CD1c-positive myeloid dendritic cell (primary cell): ENCODE data around the gene EPHA7.

Experiments used
- DNase-seq: peaks from one replicate; pipeline ENCODE4 v3.0.0-alpha.2; 2016; ENCODE audit errors: extremely low spot score

The EPHA7 gene

DNA sequence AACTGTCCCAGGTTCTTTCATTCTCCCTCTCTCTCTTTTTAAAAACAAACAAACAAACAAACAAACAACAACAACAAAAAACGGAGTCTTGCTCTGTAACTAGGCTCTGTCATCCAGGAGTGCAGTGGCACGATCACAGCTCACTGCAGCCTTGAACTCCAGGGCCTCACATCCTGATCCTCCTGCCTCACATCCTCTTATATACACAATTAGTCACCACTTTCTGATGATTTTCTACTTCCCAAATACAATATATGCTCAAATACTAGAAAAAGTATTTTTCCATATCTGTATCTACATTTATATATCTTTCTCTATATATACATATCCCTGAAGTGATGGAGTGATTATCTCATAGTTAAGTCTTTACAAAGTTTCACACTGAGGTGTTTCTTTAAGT lies 170.7 kb downstream of the EPHA7 start:
- no peak for DNase-seq

DNA sequence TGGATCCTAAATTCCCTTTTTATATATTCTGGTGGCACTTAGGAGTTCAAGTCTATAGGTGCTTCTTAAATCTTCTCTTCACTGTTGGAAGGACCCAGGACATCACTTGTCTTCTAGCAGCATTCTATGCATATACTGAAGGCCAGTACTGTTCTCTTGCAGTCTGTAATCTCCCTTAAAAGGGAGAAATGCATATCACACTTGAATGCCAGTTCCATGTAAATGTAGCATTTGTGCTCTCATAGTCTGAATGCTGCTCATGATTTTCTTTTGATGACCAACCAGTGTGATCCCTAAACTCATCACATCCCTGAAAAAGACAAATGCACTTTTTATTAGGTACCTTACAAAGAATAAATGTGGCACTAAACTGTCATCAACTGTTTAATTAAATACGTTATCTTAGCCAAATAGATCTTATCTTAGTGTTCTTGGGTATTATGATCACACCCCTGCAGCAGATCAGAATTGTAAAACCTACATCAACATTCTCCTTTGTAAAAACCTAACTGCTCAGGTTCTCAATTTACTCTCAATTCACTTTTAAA lies 176.1 kb downstream of the EPHA7 start:
- no peak for DNase-seq

DNA sequence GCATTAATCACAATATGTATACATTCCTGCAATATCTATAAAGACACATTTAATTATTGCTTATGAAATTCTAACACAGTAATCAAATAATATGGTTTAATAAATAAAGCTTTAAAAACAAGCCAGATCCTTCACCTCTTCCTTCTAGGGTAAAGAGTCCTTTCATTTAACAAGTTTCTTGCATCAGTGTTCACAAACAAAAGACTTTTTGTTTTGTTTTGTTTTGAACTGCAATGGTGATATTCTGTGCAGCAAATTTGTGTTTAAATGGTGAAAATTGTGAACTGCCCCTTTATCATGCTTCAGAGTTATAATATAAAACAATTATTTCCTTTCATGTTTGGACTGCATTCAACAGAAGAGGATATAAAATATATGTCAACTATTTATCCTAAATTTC lies 177.3 kb downstream of the EPHA7 start:
- DNase-seq = no peak

DNA sequence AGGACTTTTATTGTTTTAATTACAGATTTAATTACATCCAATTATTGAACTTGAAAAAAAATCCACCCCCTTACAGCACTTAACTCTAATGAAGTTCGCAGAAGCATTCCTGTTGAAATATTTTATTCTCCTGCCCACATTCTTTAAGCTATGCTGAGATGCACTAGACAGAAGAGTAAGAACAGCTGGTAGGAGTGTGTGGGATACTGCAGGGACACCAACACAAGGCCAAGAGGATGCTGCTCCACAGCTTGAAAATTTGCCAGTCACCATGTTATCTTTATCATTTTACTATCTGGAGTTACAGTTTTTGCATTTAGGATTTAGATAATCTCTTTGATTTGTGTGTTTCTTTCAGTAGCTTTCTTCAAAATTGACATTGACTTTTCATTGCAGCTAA lies 180.7 kb downstream of the EPHA7 start:
- DNase-seq = no peak

DNA sequence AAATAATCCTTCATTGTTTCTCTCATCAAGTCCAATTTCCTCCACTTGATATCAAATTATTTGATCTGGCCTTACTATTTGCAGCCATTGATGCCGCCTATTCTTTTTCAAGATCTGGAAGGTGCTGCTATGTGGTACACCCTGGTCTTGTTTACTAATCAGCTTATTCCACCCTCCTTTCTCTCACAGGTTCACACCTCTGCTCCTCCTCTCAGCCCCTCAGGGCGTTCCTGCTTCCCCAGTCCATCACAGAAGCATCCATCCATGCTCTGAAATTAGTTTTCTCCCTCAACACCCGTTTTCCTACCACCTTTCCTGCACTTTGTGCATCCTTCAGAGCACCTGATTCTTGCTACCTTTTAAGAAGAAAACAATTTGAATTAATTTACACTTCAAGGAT lies 183.6 kb downstream of the EPHA7 start:
- DNase-seq = no peak

DNA sequence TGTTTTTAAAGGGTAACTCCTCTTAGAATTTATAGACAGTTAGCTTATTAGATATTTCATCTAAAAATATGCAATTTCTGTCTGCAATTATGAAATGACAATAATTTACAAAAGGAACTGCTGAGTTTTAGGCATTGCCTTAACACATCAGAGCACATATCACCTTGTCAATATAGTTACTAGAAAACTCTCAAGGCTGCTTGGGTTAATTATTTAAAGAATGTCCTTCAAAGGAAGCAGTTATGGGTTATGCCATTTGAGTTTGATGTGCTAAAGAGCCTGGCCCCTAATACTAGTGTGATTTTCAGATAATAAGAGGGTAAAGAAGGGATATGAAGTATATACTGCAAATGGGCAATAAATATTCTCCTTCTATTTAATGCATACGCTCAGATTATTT lies 192.5 kb downstream of the EPHA7 start:
- no peak for DNase-seq

DNA sequence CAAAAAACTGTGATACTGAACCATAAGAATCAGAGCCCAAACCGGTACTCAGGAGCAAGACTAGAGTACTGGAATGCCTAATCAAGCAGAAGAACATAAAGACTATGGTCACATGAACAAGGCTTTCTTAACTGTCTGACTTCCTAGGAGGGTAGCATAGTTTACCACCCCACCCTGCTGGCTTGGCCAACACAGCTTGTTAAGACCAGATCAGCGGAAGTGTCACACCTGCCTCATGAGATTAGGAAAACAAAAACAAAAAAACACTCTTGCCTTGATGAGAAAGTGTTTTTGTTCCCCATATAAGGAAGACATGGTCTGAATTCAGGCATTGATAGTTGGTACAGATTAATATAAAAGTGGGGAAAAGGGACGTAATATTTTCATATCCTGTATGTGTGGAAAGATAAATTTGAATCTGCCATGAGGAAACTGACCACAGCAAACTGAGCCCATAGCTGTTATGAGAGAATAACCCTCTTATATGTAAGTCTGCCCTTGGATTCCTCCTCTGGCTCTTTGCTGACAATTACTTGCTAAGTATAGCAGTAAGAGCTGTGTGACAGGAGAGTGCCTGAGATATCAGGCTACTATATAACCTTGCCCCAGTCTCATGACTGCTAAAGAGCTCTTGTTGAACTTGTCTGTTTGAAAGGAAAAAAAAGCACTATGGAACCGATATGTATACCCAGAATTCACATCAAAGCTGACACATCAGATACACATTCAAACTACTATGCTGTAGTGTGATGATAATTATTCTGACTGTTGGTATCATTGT lies 197.1 kb downstream of the EPHA7 start:
- DNase-seq = no peak

DNA sequence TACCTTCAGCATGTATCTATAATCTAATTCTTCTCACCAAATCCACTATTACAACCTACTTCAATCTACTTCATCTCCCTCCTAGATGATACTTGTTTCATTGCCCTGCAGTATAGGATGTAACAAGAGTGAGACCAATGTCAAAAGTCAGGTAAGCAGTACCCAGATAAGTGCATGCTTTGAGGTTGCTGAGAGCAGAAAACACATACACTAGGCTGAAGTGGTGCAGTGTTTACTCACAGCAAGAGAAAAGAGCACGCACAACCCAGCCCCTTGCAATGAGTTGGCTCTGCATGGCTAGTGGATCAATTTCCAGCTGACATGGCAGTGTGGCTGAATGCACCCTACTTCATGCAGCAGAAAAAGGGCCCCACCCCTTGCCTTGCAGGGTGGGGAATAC lies 199.9 kb downstream of the EPHA7 start:
- no peak for DNase-seq

DNA sequence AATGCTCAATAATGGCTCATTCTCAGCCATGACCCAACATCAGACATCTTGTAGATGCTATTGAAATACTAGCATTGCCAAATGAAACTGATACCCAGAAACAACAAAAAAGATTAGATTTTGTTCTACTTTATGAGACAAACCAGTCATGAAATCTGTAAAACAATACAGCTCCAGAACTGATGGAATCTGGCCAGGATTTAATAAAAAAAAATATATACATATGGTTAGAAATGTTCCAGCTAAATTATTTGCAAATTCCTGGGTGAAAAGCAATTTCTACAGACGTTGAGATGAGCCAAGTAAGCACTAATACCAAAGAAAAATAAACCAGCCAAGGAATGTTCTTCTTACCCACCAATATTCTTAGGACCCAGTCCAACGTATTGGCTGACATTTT lies 201.3 kb downstream of the EPHA7 start:
- no peak for DNase-seq

DNA sequence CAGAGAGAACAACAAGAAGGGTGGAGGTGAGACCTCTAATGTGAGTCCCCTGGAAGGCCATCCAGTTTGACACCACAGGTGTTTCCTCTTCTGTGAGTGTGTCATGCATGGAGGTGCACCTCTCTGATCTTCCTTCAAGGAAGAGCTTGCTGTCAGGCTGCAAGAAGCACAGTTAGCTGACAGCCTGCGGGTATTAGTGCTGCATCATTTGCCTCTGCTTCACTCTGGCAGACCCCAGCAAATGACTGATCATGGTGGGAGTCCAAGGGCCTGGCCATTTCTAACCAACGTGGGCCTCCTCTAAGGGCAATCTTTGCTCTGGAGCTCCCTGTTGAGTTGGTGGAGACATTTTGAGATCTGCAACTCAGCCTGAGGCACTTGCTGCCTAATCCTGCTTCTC lies 206.3 kb downstream of the EPHA7 start:
- no peak for DNase-seq

DNA sequence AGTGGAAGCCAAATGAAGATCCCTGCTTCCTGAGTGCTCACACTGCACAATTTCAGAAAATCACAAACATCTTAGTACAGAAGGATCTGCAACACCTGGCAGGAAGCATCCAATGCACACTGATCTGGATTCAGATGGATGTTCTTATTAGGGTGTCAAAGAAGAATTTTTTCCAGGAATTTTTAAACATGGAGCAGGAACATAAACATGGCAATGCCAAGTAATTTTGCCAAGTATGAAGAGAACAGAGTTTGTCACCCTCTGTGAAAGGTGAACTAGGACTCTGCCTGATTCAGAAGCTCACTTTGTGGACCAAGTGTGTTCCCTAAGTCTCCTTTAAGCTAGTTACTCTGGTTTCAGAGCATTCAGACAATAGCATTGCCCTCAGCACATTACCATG lies 208.5 kb downstream of the EPHA7 start:
- DNase-seq = no peak

DNA sequence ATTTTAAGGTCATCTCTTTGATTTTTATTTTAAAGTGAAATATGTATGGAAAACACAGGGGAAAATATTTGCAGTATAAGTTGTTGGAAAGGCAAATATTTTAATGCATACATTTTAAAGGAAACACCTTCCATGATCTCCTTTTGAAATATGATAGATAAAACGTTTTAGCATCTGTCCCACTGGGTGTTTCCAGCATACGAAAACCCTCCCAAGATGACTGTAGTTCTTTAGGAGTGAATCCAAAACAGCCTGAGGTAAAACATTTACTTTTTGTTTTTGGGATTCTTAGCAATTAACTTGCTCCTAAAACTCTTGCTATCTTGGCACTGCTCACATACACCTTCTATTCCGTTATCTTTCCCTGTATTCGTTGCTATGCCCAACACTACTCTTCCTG lies 210.0 kb downstream of the EPHA7 start:
- DNase-seq = no peak

DNA sequence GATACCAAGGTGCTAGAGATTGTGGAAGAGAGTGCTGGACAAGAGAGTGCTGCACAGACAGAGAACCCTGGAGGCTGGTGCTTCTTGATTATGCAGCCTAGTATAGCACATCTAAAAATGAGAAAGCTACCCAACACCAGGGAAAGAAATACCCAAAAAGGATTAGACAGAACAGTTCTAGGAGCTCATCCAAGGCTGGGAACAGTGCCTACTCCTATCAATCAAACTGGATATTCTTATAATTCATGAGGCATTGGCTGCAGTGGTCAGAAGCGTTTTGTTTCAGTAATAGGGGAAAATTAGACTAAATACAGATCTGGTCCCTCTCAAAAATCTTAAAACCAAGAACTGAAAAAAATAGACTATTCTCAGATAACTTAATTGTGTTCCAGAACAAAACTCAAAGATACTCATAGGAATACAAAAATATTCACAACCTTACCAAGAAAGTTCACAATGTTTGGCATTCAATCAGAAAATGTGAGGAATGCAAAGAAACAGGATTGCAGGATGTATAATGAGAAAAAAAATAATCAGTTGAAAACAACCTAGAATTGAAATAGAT lies 222.9 kb downstream of the EPHA7 start:
- DNase-seq = no peak

DNA sequence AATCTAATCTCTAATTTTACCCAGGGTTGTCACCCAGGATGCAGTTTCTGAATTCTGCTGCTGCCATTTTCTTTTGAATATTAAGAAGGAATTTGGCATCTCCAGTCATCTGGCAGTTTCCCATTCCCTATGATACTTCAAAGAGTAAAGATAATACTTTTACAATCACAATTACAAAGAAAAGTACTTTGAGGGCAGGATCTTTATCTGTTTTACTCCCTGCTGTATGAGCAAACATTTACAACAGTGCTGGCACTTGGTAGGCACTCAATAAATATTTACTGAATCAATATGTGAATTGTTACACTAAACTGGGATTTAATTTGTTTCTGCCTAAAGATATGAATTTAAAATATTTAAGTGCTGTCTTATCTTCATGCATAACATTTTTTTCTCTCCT lies 224.9 kb downstream of the EPHA7 start:
- DNase-seq = no peak

DNA sequence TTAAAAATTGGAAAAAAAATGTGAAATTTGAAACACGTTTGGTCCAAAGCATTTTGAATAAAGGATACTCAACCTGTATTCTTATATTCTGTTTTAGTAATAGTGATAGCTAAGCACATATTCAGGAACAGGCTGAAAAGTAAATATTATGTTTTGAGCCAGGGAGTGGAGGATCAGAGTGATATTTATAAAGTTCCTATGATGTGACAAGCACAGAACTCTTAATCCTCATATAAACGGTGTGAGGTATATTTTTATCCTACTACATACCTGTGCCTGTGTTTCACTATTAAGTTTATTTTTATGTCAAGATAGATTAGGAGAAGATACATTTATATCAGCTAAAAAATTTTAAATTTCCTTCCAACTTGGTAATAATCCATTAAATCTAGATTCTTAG lies 225.5 kb downstream of the EPHA7 start:
- DNase-seq = no peak
